ENCODE measurements around the gene PCDHB8.
"Not testable (repeated sequence)": the region's sequence is repeated elsewhere in the genome, so short reads cannot be mapped to it uniquely, and the experiment has no call there.

The PCDHB8 gene

GRCh38 chr5:141177577-141178191 is at the start of gene PCDHB8:
TSS of gene PCDHB8 (plus strand) at chr5:141177790. CDS start at chr5:141178035, 245 bp downstream.
- DNase-seq = not testable (repeated sequence)

GRCh38 chr5:141135030-141135717 is 42.4 kb upstream of the PCDHB8 start, which contains the start of gene PCDHB5:
TSS of gene PCDHB5 (plus strand) at chr5:141135206. CDS start at chr5:141135435, 229 bp downstream.
- no peak for DNase-seq

GRCh38 chr5:141135718-141136266 is 41.8 kb upstream of the PCDHB8 start:
- no peak for DNase-seq

GRCh38 chr5:141137346-141137745 is 40.2 kb upstream of the PCDHB8 start:
- not testable (repeated sequence) for DNase-seq

- DNase-seq = no peak
Measured at GRCh38 chr5:141149812-141150211, 27.8 kb upstream of the PCDHB8 start, which contains the start of gene PCDHB6. TSS of gene PCDHB6 (plus strand) at chr5:141150057. CDS start at chr5:141150258, 201 bp downstream.

GRCh38 chr5:141150224-141150992 is 27.2 kb upstream of the PCDHB8 start:
- no peak for DNase-seq

GRCh38 chr5:141150993-141151325 is 26.6 kb upstream of the PCDHB8 start:
- no peak for DNase-seq

- not testable (repeated sequence) for DNase-seq
Measured at GRCh38 chr5:141151632-141152031, 26.0 kb upstream of the PCDHB8 start.

GRCh38 chr5:141152096-141152495 is 25.5 kb upstream of the PCDHB8 start:
- not testable (repeated sequence) for DNase-seq

- DNase-seq = no peak
Measured at GRCh38 chr5:141155540-141156374, 21.8 kb upstream of the PCDHB8 start.

- DNase-seq = not testable (repeated sequence)
Measured at GRCh38 chr5:141157356-141157755, 20.2 kb upstream of the PCDHB8 start.

GRCh38 chr5:141157901-141158300 is 19.7 kb upstream of the PCDHB8 start:
- not testable (repeated sequence) for DNase-seq

GRCh38 chr5:141172381-141173204 is 5.0 kb upstream of the PCDHB8 start, which contains the start of gene PCDHB7:
TSS of gene PCDHB7 (plus strand) at chr5:141172644. CDS start at chr5:141172836, 192 bp downstream.
- DNase-seq = no peak

- not testable (repeated sequence) for DNase-seq
Measured at GRCh38 chr5:141174291-141175104, 3.1 kb upstream of the PCDHB8 start.

- no peak for DNase-seq
Measured at GRCh38 chr5:141175933-141176332, 1.7 kb upstream of the PCDHB8 start.

- DNase-seq = not testable (repeated sequence)
Measured at GRCh38 chr5:141179371-141179770, 1.8 kb downstream of the PCDHB8 start.

GRCh38 chr5:141179876-141180275 is 2.3 kb downstream of the PCDHB8 start:
- DNase-seq = not testable (repeated sequence)

GRCh38 chr5:141180313-141180712 is 2.7 kb downstream of the PCDHB8 start:
- DNase-seq = no peak

- DNase-seq = no peak
Measured at GRCh38 chr5:141182248-141182647, 4.7 kb downstream of the PCDHB8 start, which contains the start of gene PCDHB16. TSS of gene PCDHB16 (plus strand) at chr5:141182387. CDS start at chr5:141182560, 173 bp downstream.

All from activated CD4-positive, CD25-positive, alpha-beta regulatory T cell (primary cell).